ENCODE data around the gene PDZD4. TPM values are rescaled to one million over a fixed set of nuclear protein-coding genes. Genes with fewer than 3 reads are reported as not detected.

The PDZD4 gene
- total and polyA plus RNA-seq, 9 of the 15 experiments (the other 6 are each of a cell fraction or from before 2014, with no cell fraction given), result 0.05 to 0.38 (median 0.07) TPM; not detected in 5

- no peak for TF ChIP-seq ZKSCAN8 (CRISPR knock-in tag; IDR thresholded peaks at IDR 0.05)
- TF ChIP-seq MYNN (IDR thresholded peaks at IDR 0.05), result no peak
- TF ChIP-seq MYNN (CRISPR knock-in tag; IDR thresholded peaks at IDR 0.05), result no peak
- TF ChIP-seq ZNF740 (CRISPR knock-in tag; IDR thresholded peaks at IDR 0.05), result no peak
- no peak for TF ChIP-seq ZNF740 (tag; IDR thresholded peaks at IDR 0.05)
Measured at GRCh38 chrX:153804621-153805020, 25.7 kb downstream of the PDZD4 start (continued).

GRCh38 chrX:153804100-153804595, 26.2 kb downstream of the PDZD4 start:
- in situ Hi-C loops (cut with MboI), result no loop called here
- Histone ChIP-seq H2AFZ (ENCODE audit: low read depth, low read length) (no peak overlapping the region), H4K20me1 (replicated peaks; ENCODE audit: control insufficient read depth, insufficient read depth, low read length) (no peaks in the 10 kb centered on the region; the same call in 1 of the 2 replicates), H3K27ac (ENCODE audit: extremely low read depth, low read depth, low read length) (no peak overlapping the region), H3K4me3 (no peak overlapping the region), H3K27me3 (ENCODE audit: control insufficient read depth in 2 of 2, insufficient read depth in 2 of 2, low read length in 2 of 2) (peaks cover 0 to 12% of the 10 kb centered on the region in 2 experiments; a peak in 3 of 5 replicates), H3K4me1 (replicated peaks in 1 of 2; ENCODE audit: control insufficient read depth in 2 of 2, insufficient read depth in 2 of 2, low read length in 2 of 2) (peaks cover 0 to 40% of the 10 kb centered on the region in 2 experiments; a peak in 2 of 5 replicates), H3K9me3 (replicated peaks; ENCODE audit: control insufficient read depth, insufficient read depth, low read depth, low read length) (no peaks in the 10 kb centered on the region), H3K9me1 (ENCODE audit: control insufficient read depth, insufficient read depth, low read length) (no peaks in the 10 kb centered on the region), H3K36me3 (ENCODE audit: control insufficient read depth, insufficient read depth, low read length) (peaks cover 3% of the 10 kb centered on the region; the same call in 1 of the 3 replicates), H3K79me2 (ENCODE audit: control insufficient read depth, insufficient read depth, low read length) (no peaks in the 10 kb centered on the region), H3K4me2 (ENCODE audit: insufficient read depth, low read length) (no peak overlapping the region), H3K9ac (ENCODE audit: insufficient read depth in 1 of 2, low read depth in 2 of 2, low read length in 2 of 2) (no peak overlapping the region)
- intact Hi-C loops (cut with micrococcal nuclease), result no loop called here
- no peak for ATAC-seq
- WGBS (ENCODE audit: insufficient coverage, low coverage, missing lambda C conversion rate), result 58% methylated on average over 9 of the region's 34 CpGs
- POLR2A ChIA-PET, result interaction anchor here (0.9 kb wide), 1 partner anchor 12 kb away, joined by 3 read pairs; no protein-coding TSS in a partner anchor
- no peak for DNase-seq (ENCODE audit: extremely low read depth in 1 of 4, low spot score in 3 of 4)
- no peak for FAIRE-seq
- CTCF ChIA-PET (ENCODE audit: low intra/inter-chr PET ratio), result no interaction called here
- TF ChIP-seq U2AF1 (optimal IDR thresholded peaks at IDR 0.05; ENCODE audit: low read depth, low read length) (no peak), OTX1 (CRISPR knock-in tag; IDR thresholded peaks at IDR 0.05) (no peak)
- BruUV-seq (replicated peaks), result no TSS peak

Data from K562 (cell line).